K562 treated with DMSO at 1 percent for 48 hours (cell line): ENCODE measurements around the gene CCDC120. TPM values are rescaled to one million over a fixed set of nuclear protein-coding genes. Genes with fewer than 3 reads are reported as not detected.

Source experiments
- total RNA-seq: library from RNA; unstranded; fragments of 300-600 nt; gene quantifications from 2 replicates; pipeline ENCODE4 v1.2.3, GENCODE V29; 2022; ENCODE audit warnings: low replicate concordance; ENCODE audit errors: extremely low read depth

The CCDC120 gene, protein sequence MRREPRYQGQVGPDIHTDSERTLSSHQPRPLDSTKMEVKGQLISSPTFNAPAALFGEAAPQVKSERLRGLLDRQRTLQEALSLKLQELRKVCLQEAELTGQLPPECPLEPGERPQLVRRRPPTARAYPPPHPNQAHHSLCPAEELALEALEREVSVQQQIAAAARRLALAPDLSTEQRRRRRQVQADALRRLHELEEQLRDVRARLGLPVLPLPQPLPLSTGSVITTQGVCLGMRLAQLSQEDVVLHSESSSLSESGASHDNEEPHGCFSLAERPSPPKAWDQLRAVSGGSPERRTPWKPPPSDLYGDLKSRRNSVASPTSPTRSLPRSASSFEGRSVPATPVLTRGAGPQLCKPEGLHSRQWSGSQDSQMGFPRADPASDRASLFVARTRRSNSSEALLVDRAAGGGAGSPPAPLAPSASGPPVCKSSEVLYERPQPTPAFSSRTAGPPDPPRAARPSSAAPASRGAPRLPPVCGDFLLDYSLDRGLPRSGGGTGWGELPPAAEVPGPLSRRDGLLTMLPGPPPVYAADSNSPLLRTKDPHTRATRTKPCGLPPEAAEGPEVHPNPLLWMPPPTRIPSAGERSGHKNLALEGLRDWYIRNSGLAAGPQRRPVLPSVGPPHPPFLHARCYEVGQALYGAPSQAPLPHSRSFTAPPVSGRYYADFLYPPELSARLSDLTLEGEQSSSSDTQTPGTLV
- total RNA-seq: not detected in 2 replicates

DNA sequence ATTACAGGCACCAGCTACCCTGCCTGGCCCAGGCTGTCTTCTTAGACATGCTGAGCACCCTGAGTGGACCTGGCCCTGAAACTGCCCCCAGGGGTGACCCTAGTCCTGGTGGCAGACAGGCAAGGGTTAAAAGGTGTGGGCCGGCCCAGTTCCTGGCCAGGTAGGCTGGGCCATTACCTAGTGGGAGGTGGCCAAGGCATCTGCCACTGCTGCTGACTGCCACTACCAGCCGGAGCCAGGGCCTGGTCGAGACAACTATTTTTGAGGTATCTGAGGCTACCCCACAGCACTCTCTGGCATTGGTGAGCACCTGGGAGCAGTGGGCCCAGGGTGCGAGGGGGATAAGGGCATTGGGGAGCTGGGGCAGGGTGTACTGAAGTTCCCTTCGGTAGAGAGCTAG lies at the start of gene CCDC120:
Gene CCDC120 (plus strand): TSS at position 206 of the 400 bp plus-strand sequence. CDS start 3,043 bp downstream, outside the sequence.

DNA sequence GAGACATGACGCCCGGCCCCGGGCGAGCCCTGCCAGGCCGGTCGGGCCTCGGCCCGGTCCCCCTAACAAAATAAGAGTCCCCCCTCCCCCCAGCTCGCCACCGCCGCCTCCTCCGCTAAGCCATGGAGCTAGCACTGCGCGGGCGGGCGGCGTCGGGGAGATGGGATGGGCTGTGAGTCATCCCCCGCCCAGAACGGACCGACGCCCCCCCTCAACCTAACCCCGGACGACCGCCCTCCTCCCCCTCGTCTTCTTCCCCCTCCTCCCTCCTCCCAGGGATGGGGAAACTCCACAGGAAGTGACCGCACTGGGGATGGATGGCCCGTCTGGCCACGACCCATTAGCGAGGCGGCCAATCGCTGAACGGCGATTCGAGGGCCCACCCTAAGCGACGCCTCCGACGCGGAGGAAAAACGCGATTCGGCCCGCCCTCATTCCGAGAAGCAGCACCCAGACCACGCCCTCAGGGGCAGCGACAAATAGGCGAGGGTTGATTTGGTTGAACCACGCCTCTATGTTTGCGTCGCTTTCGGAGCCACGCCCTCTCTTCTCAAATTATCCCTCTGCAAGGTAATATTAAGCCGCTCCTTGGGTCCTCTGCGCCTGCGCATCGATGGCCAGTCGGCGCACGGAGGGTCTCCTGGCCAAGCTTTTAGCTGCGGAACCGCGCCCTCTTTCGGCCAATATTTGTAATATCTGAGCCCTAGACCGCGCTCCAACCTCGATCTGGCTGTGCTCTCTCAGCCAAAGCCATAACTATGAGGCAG lies 15.4 kb upstream of the CCDC120 start, which contains the start of gene TFE3:
Gene TFE3 (minus strand): TSS at position 138 of the 767 bp plus-strand sequence. CDS start 131 bp downstream, at position 7.

DNA sequence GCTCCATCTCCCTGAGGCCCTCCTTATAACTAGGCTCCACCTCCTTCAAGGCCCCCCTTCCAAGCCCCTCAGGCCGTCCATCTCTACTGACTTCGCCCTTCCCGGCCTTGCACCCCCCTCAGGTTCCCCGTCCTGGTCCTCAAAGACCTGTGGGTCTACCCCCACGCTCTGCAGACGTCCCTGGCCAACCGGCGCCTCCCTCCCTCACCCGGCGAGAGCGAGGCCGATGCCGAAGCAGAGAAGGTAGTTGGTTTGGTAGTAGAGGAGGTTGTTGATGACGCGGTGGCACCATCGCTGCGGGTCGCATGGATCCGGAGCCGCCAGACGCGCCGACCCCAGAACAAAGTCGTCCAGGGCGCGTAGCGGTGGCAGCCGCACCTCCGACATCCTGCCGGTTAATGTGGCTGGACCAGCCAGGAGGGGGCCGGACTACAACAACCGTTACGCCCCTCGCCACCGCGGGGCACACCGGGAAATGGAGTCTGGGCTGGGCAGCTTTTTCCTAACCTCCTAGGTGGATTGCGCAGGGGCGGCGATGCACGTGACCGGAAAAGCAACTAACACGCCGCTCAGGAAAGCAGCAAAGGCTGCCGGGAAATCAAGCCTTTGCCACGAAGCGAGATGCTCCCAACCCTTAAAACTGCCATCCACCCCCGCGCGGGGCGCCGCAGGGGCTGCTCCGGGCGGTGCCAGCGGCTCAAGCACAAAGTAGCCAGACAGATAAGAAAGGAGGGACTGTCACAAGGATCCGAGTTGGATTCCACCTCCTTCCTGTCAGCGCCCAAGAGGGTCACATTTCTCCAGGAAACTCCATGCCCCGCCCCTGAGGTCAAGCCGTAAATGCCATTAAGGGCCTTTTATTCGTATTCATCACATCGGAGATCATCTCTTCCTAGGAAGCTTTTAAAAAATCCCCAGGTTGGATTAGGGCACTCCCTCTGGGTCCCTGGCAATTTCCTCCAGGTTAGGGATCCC lies 15.1 kb downstream of the CCDC120 start, which contains the start of gene PRAF2:
Gene PRAF2 (minus strand): TSS at position 402 of the 975 bp plus-strand sequence. CDS start 15 bp downstream, at position 387.

DNA sequence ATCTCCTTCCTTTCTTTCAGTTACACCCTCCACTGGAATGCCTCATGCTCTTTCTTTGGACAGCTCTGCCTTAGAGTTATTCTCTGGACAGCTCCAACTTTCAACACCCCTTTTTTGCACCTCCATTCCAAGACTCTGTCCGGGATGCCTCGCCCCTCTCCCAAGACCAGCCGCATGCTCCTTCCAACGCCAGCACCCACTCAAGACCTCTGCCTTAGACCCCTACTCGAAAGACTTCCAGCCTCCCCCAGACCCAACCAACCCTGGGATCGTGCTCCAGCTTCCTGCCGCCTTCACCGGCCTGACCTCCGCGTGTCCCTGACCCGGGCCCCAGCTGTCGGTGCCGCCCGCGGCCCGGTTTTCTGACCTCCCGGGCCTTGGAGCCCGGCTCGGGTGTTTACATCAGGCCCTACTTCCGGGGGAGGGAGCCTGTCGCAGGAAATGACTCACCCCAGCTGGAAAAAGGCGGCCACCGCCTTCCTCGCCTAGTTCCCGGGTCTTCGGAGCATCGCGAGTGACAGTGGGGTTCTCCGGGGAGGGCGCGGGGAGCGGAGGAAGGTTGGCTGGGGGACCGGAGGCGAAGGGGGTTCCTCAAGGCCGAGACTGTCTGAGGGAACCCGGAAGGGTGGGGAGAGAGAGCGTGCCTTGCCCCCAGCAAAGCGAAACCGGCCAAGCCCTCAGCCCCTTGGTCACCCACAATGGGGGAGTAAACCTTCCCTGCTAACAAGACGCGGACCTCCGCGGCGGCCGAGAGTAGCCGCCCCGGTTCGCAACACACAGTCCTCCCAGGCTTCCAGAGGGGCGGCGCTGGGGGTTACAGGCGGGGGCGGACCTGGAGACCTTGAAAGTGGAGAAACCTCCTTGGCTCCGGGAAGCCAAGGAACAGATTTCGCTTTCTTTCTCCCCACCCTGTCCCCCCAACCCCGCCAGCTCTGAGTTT lies 21.0 kb downstream of the CCDC120 start, which contains the start of gene WDR45:
Gene WDR45 (minus strand): TSS at position 399 of the 940 bp plus-strand sequence. CDS start 1,792 bp downstream, outside the sequence.

Other genes with a start within 250 kb of the CCDC120 start
- gene ERAS, start 232.5 kb upstream of the CCDC120 start, total RNA-seq: not detected in 2 replicates
- not detected in 2 replicates for gene PCSK1N, start 223.4 kb upstream of the CCDC120 start, total RNA-seq
- not detected in 2 replicates for gene TIMM17B, start 161.2 kb upstream of the CCDC120 start, total RNA-seq
- 606 TPM in 1 of 2 replicates, not detected in the other for gene PQBP1, start 161.1 kb upstream of the CCDC120 start, total RNA-seq
- gene SLC35A2, start 147.4 kb upstream of the CCDC120 start, total RNA-seq: not detected in 2 replicates
- gene PIM2, start 140.0 kb upstream of the CCDC120 start, total RNA-seq: not detected in 2 replicates
- gene OTUD5, start 101.4 kb upstream of the CCDC120 start, total RNA-seq: not detected in 2 replicates
- not detected in 2 replicates for gene KCND1, start 87.2 kb upstream of the CCDC120 start, total RNA-seq
- gene GRIPAP1, start 56.7 kb upstream of the CCDC120 start, total RNA-seq: not detected in 2 replicates
- gene TFE3, start 15.6 kb upstream of the CCDC120 start, total RNA-seq: not detected in 2 replicates
- gene PRAF2, start 15.0 kb downstream of the CCDC120 start, total RNA-seq: not detected in 2 replicates
- not detected in 2 replicates for gene WDR45, start 20.9 kb downstream of the CCDC120 start, total RNA-seq
- not detected in 2 replicates for gene GPKOW, start 64.7 kb downstream of the CCDC120 start, total RNA-seq
- gene MAGIX, start 103.8 kb downstream of the CCDC120 start, total RNA-seq: not detected in 2 replicates
- gene PLP2, start 112.9 kb downstream of the CCDC120 start, total RNA-seq: not detected in 2 replicates
- gene PRICKLE3, start 127.4 kb downstream of the CCDC120 start, total RNA-seq: not detected in 2 replicates
- gene SYP, start 141.2 kb downstream of the CCDC120 start, total RNA-seq: not detected in 2 replicates
- gene CACNA1F, start 174.3 kb downstream of the CCDC120 start, total RNA-seq: not detected in 2 replicates
- not detected in 2 replicates for gene CCDC22, start 176.5 kb downstream of the CCDC120 start, total RNA-seq
- not detected in 2 replicates for gene FOXP3, start 205.7 kb downstream of the CCDC120 start, total RNA-seq
- not detected in 2 replicates for gene PPP1R3F, start 210.8 kb downstream of the CCDC120 start, total RNA-seq
- not detected in 2 replicates for gene GAGE10, start 244.6 kb downstream of the CCDC120 start, total RNA-seq